Endothelial cell of umbilical vein (primary cell): ENCODE data around the gene RAMP1. TPM values are rescaled to one million over a fixed set of nuclear protein-coding genes. Genes with fewer than 3 reads are reported as not detected.

ENCODE experiments used
- BruUV-seq: library from RNA; stranded (reverse); fragments of 400-500 nt; replicated peaks from 2 replicates; lab custom pipeline; 2021; lab: Mats Ljungman, UMichigan
- CTCF ChIA-PET: fragments of 300-600, 350-600 bp; sonication (Branson Sonifier 250); formaldehyde crosslinking; loops from one replicate; lab custom pipeline; 2021; ENCODE audit warnings: antibody characterized with exemption, inconsistent platforms; lab: Charles Lee
- POLR2A ChIA-PET: fragments of 300-600, 350-600 bp; sonication (Branson Sonifier 250); formaldehyde crosslinking; loops from one replicate; lab custom pipeline; 2021; ENCODE audit warnings: antibody characterized with exemption, inconsistent platforms; lab: Charles Lee
- DNase-seq: peaks from one replicate; pipeline ENCODE4 v3.0.0-alpha.2; 2011; ENCODE audit warnings: low read depth, low spot score
- FAIRE-seq: peaks from 2 replicates; lab custom pipeline; 2011; peaks lifted over from hg19 to GRCh38; lab: Jason Lieb, UNC
- H2AFZ ChIP-seq: 2 replicates; pipeline ENCODE4 v1.6.0; 2012; ENCODE audit warnings: low read depth, low read length, control low read depth, inconsistent platforms
- H3K27ac ChIP-seq: 2 replicates; pipeline ENCODE4 v1.5.1; 2011; ENCODE audit warnings: low read depth, mild to moderate bottlenecking, control low read depth, low read length, moderate library complexity; ENCODE audit not compliant: insufficient read depth
- H3K27me3 ChIP-seq, 2 experiments: 2 replicates each; pipeline versions ENCODE4 v1.6.0 to v1.6.1; 2011; ENCODE audit warnings: low read length in 2 of 2, mixed read lengths in 1 of 2; ENCODE audit not compliant: control insufficient read depth in 2 of 2, insufficient read depth in 2 of 2
- H3K36me3 ChIP-seq, 2 experiments: 2 replicates in 1 of 2; 3 replicates in 1 of 2; pipeline ENCODE4 v1.5.1; 2011; ENCODE audit warnings: low read length in 2 of 2, mild to moderate bottlenecking in 1 of 2, moderate library complexity in 1 of 2; ENCODE audit not compliant: control insufficient read depth in 2 of 2, insufficient read depth in 2 of 2; ENCODE audit errors: extremely low read depth in 1 of 2
- H3K4me1 ChIP-seq: 3 replicates; pipeline ENCODE4 v1.5.1; 2011; ENCODE audit warnings: mild to moderate bottlenecking, low read length; ENCODE audit not compliant: control insufficient read depth, insufficient read depth; ENCODE audit errors: extremely low read depth
- H3K4me2 ChIP-seq: 2 replicates; pipeline ENCODE4 v1.6.1; 2011; ENCODE audit warnings: low read length, control low read depth, mixed read lengths; ENCODE audit not compliant: insufficient read depth
- H3K4me3 ChIP-seq, 3 experiments: fragments of 200-600 bp in 1 of 3; sonication (generic), shearing (Covaris generic) in 1 of 3; replicated peaks in 1 of 3; 2 replicates each; pipeline ENCODE4 v1.5.1; 2011 to 2016; ENCODE audit warnings: control low read depth in 3 of 3, low read length in 3 of 3, mild to moderate bottlenecking in 2 of 3, inconsistent platforms in 1 of 3, low read depth in 1 of 3, moderate library complexity in 1 of 3; ENCODE audit not compliant: insufficient read depth in 1 of 3
- H3K79me2 ChIP-seq: 2 replicates; pipeline ENCODE4 v1.6.0; 2012; ENCODE audit warnings: low read length, inconsistent platforms; ENCODE audit not compliant: control insufficient read depth, insufficient read depth
- H3K9ac ChIP-seq: replicated peaks from 2 replicates; pipeline ENCODE3; 2011; ENCODE audit warnings: low read length, control low read depth; ENCODE audit not compliant: insufficient read depth; ENCODE audit errors: extremely low read depth
- H3K9me1 ChIP-seq: replicated peaks from 3 replicates; pipeline ENCODE4 v1.6.0; 2011; ENCODE audit warnings: mild to moderate bottlenecking, low read length; ENCODE audit not compliant: control insufficient read depth, insufficient read depth; ENCODE audit errors: extremely low read depth
- H3K9me3 ChIP-seq: replicated peaks from 2 replicates; pipeline ENCODE4 v1.5.1; 2012; ENCODE audit warnings: low read length, inconsistent platforms; ENCODE audit not compliant: control insufficient read depth, insufficient read depth
- H4K20me1 ChIP-seq: replicated peaks from 2 replicates; pipeline ENCODE3; 2011; ENCODE audit warnings: mild to moderate bottlenecking, low read length; ENCODE audit not compliant: control insufficient read depth, insufficient read depth; ENCODE audit errors: extremely low read depth
- EZH2 ChIP-seq: IDR thresholded peaks from 2 replicates; pipeline ENCODE4 v1.6.1; 2012; ENCODE audit warnings: borderline replicate concordance, low read depth, mild to moderate bottlenecking, moderate library complexity, low read length, inconsistent platforms; ENCODE audit not compliant: severe bottlenecking
- FOS ChIP-seq: IDR thresholded peaks from 2 replicates; pipeline ENCODE4 v1.6.1; 2011; ENCODE audit warnings: mild to moderate bottlenecking, low read length, moderate library complexity, borderline replicate concordance; ENCODE audit not compliant: insufficient read depth
- GATA2 ChIP-seq: IDR thresholded peaks from 2 replicates; pipeline ENCODE4 v1.7.0; 2011; ENCODE audit warnings: low read depth, mild to moderate bottlenecking, moderate library complexity, mixed read lengths, low read length; ENCODE audit not compliant: insufficient read length, insufficient read depth
- JUN ChIP-seq: IDR thresholded peaks from 2 replicates; pipeline ENCODE4 v1.6.1; 2011; ENCODE audit warnings: borderline replicate concordance, low read depth; ENCODE audit not compliant: insufficient read length, insufficient read depth
- MYC ChIP-seq: IDR thresholded peaks from one replicate; pipeline ENCODE4 v1.6.1; 2011; ENCODE audit warnings: mild to moderate bottlenecking, low read depth, low read length
- POLR2A ChIP-seq: IDR thresholded peaks from 2 replicates; pipeline ENCODE4 v1.6.1; 2012; ENCODE audit warnings: low read depth, mild to moderate bottlenecking, control low read depth, low read length
- POLR2AphosphoS5 ChIP-seq: IDR thresholded peaks from 2 replicates; pipeline ENCODE4 v1.6.1; 2012; ENCODE audit warnings: low read depth, mild to moderate bottlenecking, control low read depth, low read length, moderate library complexity; ENCODE audit not compliant: insufficient read depth
- dilution Hi-C: fragments of 300-500 bp; cut with MboI; formaldehyde crosslinking; loops from one replicate; pipeline ENCODE4 v1.15.0; 2019; ENCODE audit warnings: low sequenced_read_pairs; ENCODE audit not compliant: extremely low pct_ligation_motif_present
- intact Hi-C: fragments of 100-400 bp; cut with micrococcal nuclease; formaldehyde crosslinking; loops from one replicate; pipeline ENCODE4 v1.10.0; 2022
- polyA plus RNA-seq, 4 experiments: library from polyadenylated mRNA; depleted of rRNA in 3 of 4; stranded (reverse) in 3 of 4; unstranded in 1 of 4; fragments of >200 nt; gene quantifications; 2 replicates each; pipeline versions ENCODE4 v1.2.1 to v1.2.3, GENCODE V29; 2011 to 2012; ENCODE audit warnings: missing spikeins in 1 of 4
- total RNA-seq: library from RNA; stranded (reverse); gene quantifications from 2 replicates; pipeline ENCODE4 v1.2.3, GENCODE V29; 2021
- TF ChIP-seq, protein P1 (sequence below), 2 donors: IDR thresholded peaks; 1 replicate in 1 of 2; 2 replicates in 1 of 2; pipeline ENCODE4 v1.5.1; 2011; ENCODE audit warnings: low read length in 2 of 2, mild to moderate bottlenecking in 2 of 2, moderate library complexity in 2 of 2, control low read depth in 1 of 2, inconsistent platforms in 1 of 2, low read depth in 1 of 2; ENCODE audit not compliant: insufficient read depth in 1 of 2; ENCODE audit errors: extremely low read depth in 1 of 2
- TF ChIP-seq, protein P2 (sequence below): IDR thresholded peaks from 2 replicates; pipeline ENCODE4 v1.6.1; 2011; ENCODE audit not compliant: insufficient read depth, insufficient read length

Gene RAMP1
- total and polyA plus RNA-seq, 2 donors (not counting 3 experiments of a cell fraction or from before 2014, with no cell fraction given), result 0.18 TPM; not detected in 1

DNA sequence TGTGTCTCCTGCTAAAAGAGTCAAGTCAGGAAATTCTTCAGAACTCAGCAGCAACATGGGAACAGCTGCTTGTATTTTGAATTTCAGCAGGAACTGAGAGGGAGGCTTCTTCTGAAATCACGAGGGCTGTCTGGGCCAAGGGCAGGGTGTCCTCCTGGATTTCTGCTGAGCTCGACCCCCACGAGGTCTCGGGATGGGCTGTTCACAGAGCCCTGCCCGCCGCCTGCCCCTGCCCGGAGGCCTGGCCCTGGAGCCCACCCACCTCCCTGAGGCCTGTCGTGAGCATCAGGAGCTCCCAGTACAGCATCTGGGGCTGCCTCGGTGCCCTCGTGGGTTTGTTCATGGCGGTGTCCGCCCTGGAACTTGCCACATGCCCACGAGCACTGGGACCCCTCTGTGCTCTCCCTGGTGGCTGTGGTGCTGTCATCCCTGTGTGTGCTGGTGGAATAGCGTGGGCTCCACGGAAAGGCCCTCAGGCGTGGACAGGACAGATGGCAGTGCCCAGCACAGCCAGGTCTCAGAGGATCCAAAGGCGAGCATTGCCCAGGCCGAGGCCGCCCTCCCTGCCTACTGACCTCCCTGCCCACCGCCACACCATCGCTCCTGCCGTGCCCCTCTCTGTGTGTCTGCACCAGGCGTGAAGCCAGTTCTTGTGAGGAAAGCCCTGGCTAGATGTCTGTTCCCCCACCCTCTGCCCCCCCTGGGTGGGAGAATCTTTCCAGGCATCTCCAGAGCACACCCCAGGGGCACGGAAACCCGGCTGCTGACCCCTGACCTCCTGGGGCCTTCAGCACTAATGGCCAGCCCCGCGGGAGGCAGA is 25.9 kb downstream of the RAMP1 start:
- dilution Hi-C loops, result no loop called here
- intact Hi-C loops, result no loop called here
- POLR2A ChIA-PET, result no interaction called here

More for the DNA sequence above, 25.9 kb downstream of the RAMP1 start:
- Histone ChIP-seq H3K4me1 (peaks cover 3% of the 10 kb centered on the region), H3K4me2 (no peak overlapping the region), H3K9ac (no peak overlapping the region), H3K9me1 (no peaks in the 10 kb centered on the region), H3K4me3 (no peak overlapping the region), H3K27ac (no peak overlapping the region), H3K36me3 (no peaks in the 10 kb centered on the region), H4K20me1 (no peaks in the 10 kb centered on the region), H3K9me3 (no peaks in the 10 kb centered on the region), H3K27me3 (no peaks in the 10 kb centered on the region), H3K79me2 (no peaks in the 10 kb centered on the region), H2AFZ (no peak overlapping the region)
- TF ChIP-seq, protein P1, sequence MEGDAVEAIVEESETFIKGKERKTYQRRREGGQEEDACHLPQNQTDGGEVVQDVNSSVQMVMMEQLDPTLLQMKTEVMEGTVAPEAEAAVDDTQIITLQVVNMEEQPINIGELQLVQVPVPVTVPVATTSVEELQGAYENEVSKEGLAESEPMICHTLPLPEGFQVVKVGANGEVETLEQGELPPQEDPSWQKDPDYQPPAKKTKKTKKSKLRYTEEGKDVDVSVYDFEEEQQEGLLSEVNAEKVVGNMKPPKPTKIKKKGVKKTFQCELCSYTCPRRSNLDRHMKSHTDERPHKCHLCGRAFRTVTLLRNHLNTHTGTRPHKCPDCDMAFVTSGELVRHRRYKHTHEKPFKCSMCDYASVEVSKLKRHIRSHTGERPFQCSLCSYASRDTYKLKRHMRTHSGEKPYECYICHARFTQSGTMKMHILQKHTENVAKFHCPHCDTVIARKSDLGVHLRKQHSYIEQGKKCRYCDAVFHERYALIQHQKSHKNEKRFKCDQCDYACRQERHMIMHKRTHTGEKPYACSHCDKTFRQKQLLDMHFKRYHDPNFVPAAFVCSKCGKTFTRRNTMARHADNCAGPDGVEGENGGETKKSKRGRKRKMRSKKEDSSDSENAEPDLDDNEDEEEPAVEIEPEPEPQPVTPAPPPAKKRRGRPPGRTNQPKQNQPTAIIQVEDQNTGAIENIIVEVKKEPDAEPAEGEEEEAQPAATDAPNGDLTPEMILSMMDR (IDR thresholded peaks at IDR 0.05; ENCODE audit: extremely low read depth in 1 of 2, insufficient read depth in 1 of 2, low read depth in 1 of 2, low read length in 2 of 2), result no peak
- TF ChIP-seq POLR2AphosphoS5, result no peak
- TF ChIP-seq JUN, result no peak
- TF ChIP-seq MYC, result no peak
- TF ChIP-seq, protein P2, sequence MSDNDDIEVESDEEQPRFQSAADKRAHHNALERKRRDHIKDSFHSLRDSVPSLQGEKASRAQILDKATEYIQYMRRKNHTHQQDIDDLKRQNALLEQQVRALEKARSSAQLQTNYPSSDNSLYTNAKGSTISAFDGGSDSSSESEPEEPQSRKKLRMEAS, result no peak
- TF ChIP-seq GATA2, result no peak
- TF ChIP-seq FOS, result no peak
- no peak for TF ChIP-seq EZH2
- TF ChIP-seq POLR2A, result no peak
- no TSS peak for BruUV-seq
- DNase-seq, result no peak
- no peak for FAIRE-seq
- CTCF ChIA-PET, result interaction anchor here (0.7 to 1.1 kb wide), 2 partner anchors 9 to 38 kb away, joined by 3 read pairs; no protein-coding TSS in a partner anchor
